HG02973 (cell line): ENCODE measurements around the gene TMEM132D.

Experiments
- ATAC-seq: cut with Tn5 transposase; IDR thresholded peaks from one replicate; pipeline ENCODE4 v1.9.1; 2021; ENCODE audit warnings: moderate library complexity; ENCODE audit not compliant: unreplicated experiment

Gene TMEM132D

DNA sequence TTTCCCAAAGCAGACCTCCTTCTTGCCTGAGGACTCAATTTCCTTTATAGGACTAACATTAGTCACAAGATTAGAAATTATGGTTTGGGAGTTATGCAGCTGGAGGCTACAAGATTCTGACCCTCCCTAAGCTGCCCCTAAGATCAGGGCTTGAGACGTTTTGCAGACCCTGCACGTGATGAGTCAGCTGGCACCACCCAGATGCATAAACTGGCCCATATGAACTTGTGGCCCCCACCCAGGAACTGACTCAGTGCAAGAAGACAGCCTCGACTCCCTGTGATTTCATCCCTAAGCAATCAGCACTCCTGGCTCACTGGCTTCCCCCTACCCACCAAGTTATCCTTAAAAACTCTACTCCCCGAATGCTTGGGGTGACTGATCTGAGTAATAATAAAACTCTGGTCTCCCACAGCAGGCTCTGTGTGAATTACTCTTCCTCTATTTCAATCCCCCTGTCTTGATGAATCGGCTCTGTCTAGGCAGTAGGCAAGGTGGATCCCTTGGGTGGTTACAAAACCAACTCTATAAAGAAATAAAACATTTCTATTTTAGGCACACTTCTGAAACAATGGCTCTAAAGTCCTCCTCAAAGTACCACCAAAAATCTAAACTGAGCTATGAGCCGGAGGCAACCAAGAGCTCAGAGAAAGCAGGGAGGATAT is 233.4 kb downstream of the TMEM132D start:
- ATAC-seq: no peak

DNA sequence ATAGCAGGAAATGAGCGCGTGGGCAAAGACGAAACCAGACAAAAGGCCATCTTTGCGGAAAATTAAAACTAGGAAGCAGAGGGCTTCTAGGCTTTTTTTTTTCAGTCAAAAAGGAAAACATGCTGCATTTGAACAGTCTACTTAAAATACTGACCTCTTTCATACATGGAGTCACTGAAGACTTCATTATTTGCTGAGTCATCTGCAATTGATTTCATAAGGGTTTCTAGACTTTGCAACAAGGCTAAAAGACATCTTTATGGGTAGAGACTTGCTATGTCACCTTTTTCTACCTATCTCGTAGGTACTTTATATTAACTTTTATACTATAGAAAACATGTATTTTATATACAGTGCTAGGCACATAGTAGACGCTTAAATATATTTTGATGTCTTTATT is 238.4 kb downstream of the TMEM132D start:
- ATAC-seq: no peak

DNA sequence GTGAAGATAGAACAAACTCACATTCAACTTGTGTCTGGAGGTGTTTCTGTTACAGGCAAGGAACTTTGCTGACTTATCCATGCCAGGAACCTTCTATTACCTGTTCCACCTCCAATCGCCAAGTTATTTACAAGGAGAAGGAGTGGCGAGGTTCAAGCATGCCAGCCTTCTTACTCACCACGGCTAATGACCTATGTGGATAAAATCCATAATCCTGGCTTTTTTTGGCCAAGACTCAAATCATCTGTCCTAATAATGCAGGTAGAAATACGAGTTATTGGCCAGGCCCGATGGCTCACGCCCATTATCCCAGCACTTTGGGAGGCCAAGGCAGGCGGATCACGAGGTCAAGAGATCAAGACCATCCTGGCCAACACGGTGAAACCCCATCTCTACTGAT is 241.6 kb downstream of the TMEM132D start:
- no peak for ATAC-seq

DNA sequence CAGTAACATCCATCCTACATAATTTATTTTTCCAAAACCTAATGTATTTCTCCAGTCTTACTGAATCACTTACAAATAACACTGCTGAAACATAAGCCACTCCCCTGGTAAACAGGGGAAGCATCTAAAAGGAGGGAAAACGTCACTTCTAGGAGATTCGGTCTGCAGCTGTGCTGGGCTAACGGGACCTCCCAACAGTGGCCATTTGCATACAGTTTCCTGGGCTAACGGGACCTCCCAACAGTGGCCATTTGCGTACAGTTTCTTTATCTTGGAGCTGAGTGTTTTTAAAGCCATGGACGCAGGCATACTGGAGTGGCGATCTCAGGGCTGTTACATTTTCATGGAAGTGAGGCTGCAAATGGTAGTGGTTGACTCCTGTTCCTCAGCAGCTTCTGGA is 242.9 kb downstream of the TMEM132D start:
- no peak for ATAC-seq

DNA sequence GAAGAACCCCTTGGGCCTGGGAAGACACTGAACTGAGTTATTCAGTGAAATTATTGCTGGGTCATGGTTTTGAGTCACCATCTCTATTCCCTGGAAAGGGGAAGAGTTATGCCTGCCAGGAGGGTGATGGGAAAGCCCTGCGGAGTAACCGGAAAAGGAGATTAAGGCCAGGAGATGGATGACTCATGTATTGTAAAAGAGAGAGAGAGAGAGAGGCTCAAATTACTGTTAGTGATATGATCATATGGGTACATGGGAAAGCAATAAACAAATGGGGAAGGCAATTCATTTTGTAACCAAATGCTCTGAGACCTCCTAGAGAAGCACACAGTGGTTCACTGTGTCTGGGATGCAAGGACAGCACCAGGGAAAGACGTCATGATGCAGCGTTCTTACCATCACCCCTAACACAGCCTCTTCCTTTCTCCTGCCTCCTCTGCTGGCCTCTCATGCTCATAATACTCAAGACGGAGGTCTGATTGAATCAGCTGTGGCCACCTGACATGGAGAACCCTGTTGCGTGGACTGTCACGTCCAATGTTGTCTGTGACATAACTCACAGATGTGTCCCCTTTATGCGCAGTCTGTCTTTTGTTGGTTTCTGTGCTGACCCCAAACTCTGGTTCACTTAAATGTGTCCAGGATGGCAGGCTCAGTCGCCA is 243.7 kb downstream of the TMEM132D start:
- no peak for ATAC-seq

DNA sequence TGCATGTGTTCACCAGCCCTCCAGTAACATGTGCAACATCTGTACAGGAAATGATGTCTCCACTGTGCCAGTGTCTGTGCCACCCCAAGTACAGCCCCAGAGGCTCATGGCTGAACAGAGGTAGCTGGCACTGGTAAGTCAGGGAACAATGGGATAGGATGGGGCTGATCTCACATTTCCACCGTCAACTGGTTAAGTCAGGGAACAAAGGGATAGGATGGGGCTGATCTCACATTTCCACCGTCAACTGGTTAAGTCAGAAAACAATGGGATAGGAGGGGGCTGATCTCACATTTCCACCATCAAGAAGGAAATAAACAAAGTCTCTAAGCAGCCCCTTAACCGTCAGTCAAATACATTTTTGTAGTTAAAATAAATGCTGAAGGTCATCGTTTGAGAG is 246.6 kb downstream of the TMEM132D start:
- no peak for ATAC-seq

DNA sequence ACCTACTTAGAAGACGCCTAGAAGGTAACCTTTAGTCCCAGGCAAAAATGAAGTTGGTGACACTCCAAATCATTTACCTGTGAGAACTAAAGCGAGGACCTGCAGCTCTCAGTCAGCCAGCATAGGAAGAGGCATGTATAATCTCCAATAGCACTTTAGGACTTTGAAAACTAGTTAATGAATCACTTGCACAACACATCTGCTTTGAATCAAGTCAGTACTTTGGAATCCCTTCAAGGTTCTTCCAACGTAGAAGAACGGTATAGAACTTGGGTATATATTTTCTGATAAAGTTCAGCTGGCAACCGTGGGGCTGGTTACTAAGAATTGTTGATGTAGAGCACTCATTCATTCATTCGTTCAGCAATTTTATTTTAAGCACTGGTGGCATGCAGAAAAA is 251.9 kb downstream of the TMEM132D start:
- no peak for ATAC-seq

DNA sequence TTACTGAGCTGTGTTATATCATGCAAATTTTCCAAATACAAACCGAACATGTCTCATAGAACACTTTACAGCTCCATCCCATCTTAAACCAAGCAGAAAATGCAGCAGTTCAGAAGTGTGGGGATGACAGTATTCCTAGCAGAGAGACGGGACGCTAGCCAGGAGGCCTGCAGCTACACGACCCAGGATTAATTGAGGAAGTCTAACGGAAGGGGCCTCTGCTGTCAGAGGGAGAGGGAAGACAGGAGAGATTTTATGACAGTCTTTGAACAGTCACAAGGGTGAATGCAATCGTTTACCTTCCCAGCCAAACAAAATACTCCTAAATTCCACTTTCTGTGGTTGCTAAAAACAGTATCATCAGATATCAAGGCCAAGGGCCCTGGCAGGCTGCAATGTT is 261.9 kb downstream of the TMEM132D start:
- ATAC-seq: no peak

DNA sequence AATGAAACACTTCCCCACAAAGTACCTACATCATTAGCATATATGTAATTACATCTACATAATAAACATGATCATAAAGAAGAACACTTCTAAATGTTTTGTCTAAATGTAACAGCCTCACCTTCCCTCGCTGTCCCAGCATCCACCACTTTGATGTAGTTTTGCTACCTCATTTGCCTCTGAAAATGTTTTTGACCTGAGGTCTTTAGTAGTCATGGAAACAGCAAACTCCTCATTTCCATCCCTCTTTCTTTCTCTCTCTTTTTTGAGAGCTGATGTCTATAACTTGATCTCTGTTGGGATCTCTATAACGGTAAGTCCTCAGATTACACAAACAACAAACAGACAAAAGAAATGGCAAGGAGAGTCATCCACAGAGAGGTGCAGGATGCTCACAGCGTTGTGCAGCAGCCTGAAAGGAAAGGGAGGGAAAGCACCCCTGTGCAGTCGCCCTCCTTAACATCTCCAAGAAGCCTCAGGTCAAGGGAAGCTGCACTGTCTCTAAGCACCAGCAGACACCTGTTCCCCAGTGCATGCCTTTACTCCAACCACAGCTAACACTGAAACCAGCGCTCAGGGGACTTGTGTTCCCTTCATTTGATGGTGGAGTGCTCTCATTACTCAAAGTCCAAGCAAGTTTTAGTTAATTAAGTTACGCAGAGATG is 268.7 kb downstream of the TMEM132D start:
- ATAC-seq: no peak

DNA sequence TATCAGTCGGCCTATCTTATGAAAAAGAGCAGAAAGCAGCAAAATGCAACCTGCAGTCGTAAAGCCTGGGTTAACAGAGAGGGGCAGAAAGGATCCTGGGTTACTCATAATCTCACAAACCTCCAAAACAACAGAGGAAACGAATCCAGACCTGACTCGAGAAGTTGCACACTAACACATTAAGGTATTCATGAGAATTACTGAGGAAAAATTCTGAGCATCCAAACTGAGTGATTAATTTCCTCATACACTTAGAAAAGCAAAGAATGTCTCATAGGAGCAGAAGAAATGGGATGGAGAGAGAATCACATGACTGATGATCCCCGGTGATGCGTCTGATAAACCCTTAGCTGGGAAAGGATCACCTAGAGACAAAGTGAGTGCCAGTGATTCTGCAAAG is 272.5 kb downstream of the TMEM132D start:
- no peak for ATAC-seq

DNA sequence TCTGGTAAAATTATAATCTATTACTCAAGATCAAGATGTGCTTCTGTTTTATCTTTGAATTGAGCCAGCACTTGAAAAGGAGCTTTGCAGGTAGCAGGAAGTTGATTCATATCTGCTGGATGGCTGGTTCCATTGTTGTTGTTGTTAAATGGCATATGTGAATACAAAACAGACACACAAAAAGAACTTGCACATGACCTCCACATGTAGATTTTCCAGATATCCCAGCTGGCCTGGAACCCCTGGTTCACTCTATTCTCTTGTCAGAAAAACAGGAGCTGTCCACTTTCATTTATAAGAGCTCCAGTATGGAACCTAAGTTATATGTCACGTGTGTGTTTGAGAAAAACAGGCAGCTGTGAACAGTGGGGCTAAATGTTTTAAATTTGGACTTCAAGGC is 273.9 kb downstream of the TMEM132D start:
- no peak for ATAC-seq

DNA sequence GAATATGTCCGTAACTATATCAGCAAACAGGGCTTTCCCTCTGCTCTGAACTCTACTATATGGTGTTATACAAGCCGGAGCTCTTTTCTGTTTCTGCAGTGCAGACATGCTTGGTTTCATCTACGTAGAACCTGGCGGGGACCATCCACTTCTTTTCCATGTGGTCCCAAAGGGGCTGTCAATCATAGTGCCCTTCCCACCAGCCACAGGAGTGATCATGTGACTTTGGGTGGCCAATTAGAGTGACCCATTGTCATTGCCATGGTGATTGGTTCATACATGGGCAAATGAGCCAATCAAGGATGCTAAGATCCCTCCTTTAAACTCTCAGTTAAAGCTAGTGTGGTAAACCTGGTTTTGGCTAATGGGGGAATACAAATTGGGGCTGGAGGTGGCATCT is 281.3 kb downstream of the TMEM132D start:
- no peak for ATAC-seq

DNA sequence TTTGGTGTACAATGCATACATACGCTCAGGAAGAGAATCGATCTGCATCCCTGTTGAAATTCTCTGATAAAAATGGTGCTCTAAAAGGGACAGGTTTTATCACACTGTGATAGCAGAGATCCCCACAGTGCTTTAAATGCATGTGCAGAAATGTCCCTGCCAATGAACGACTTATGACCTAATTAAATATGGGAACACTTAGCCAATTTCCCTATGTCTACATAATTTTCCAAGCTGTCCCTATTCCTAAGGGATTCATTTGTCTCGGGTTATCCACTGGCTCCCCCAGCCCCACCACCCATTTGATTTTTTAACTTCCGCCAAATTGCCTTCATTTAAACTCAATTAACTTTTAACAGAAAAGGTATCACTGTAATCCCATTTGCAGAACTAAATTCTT is 284.6 kb downstream of the TMEM132D start:
- no peak for ATAC-seq

DNA sequence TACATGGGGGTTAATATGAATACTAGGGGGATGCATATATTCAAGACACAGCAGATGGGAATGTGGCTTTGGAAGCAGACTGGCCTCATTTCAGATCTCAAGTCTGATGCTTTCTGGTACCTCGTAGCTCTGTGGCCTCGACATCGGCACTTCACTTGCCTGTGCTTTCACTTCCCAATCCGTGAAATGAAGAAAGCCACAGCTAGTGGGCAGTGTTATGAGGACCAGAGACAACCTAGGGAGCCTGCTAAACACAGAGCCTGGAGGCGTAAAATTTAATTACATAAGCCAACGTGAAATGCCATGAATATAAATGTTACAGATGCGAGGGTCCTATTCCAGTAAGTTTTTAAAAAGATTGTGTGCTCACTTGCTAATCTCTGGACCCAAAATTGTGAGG is 286.0 kb downstream of the TMEM132D start:
- ATAC-seq: no peak

DNA sequence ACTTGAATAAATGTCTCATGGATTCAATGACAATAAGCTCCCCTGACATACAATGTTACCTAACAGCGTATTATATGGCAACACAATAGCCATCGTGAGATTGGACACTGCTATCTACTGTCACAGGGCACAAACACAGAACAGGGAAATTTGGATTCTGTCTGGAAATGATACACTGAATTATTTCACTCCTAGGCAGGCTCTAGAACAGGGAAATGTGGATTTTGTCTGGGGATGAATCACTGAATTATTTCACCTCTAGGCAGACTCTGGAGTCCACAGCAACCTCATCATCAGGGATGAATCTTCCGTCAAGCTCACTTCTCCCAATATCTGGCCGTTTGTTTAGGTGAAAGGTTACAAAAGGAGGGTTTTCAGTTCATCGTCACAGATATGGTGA is 288.8 kb downstream of the TMEM132D start:
- ATAC-seq: no peak

DNA sequence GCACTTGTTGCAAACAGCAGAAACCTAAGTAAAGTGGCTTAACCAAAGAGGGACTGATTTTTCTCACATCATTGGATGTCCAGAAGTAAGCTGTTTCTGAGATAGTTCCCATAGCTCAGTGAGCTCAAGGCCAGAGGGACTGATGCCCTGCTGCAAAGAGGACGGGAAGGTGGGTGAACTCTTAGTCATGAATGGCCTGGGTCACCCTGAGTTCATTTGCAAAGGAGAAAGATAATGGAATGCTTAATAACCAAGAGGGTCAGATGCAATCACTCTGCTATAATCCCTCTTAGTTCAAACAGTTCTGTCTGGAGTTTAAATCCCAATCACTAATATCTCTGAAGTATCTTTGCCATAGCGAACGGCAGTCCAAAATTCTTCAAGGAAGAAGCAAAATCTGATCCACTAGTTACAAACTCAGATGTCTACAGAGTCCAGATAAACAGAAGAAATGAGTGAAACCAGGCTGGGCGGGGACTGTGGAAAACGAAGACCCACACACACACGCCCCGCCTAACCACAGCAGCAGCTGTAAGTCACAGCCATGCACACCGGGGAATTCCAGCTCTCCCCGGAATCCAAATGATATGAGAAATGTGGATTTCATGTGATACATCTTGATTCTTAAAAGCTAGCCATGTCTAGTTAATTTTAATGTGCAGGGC is 289.5 kb downstream of the TMEM132D start:
- ATAC-seq: no peak

DNA sequence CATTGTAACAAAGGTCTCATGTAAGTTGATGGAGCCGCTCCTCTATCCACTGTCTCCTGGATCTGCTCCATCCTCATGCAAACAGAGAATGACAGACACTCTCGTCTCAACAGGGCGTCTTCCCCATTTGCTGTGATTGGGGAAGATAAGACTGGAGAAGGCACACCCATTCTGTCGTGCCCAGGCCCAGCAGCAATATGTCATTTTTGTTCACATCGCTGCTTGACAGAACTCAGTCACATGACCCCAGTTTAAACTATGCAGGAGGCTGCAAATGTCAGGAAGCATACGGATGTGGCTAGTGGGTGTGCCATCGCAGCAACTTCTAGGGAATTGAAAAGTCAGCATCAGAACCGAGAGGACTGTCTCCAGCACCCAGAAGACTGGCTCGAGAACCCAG is 290.5 kb downstream of the TMEM132D start:
- ATAC-seq: no peak

DNA sequence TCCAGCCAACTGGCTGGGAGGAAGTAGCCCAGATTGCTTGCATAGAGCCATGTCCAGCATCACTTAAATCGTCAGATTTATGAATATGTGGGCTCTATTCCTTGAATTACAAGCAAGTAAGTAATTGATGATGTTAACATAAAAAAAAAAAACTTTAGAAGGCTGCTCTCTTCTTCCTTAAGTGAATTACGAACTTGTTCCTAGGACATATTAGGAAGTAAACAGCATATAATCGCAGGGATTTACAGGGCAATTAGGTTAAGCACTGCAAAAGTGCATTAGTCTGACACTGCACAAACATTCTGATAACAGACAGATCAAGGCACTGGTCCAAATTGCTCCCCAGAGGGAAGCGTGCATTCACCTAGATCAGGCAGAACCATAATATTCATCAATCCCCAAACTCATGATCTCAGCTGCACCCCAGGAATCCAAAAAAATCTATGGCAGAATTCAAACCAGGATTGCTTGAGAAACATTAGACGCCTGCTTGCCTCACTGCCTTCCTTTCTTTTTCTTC is 293.2 kb downstream of the TMEM132D start:
- ATAC-seq: no peak

DNA sequence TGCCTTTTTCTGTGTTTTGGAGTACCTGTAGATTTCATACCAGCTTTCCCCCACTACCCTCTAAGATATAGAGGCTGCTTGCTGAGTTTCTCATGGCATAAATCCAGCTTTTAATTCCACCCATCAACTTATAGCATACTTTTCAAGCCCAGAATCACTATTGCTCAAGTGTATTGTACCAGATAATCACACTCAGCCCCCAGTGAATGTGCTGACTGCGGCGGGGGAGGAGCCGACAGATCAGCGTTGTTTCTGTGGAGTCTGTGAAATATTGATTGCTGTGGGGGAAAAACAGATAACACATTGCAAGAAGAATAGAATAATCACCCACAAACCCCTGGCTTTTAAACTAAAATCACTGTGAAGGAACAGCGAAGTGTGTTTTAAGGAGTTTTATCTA is 296.1 kb downstream of the TMEM132D start:
- ATAC-seq: no peak

DNA sequence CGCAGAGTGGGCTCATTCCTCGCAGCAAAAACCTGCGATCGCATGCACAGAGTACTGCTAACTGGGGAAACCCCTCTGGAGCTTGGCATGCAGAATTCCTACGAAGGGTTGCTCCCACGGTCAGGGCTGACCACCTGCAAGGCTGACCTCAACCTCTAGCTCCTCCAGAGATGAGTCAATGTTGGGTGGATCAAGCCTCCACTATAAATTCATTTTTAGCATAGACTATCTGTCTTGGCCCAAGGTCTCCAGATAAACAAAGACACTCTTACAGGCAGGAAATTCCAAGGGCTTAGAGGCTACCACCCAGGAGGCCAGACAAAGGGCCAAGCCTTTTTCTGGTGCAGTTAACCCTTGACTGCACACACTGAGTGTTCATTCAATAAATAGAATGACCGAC is 296.5 kb downstream of the TMEM132D start:
- ATAC-seq: no peak

DNA sequence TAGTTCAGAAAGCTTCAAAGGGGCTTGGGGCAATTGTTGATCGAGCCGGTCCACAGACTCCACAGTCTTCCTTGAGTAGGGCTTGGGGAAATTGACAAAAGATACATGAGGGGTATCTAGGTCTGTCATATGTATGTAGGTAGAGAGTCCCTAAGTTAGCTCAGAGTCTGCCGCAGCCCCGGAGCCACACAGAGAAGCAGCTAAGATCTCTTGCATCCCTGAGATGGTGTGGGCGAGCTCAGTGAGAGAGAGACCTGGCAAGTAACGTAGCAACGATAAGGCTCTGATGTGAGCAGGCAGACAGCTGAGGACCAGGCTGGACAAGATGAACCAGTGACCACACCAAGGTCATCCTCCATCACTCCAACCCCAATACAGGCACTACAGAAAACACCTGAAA is 297.6 kb downstream of the TMEM132D start:
- ATAC-seq: no peak

DNA sequence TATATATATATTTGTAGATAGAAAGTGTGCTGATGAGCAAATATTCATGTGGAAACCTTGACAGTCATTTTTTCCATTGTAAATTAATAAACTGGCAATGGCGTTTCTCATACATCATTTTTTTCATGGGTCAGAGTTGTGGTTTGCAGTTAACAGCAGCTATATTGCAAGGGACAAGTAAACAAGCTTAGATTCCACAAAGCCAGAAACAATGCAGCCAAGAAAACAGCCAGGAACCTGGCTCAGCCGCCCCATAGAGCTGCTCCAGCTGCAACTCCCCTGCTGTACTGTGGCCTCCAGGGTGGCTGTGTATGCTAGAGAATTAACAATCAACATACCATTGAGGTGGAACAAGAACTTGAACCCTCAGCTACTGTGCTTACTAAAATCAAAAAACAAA is 298.2 kb downstream of the TMEM132D start:
- no peak for ATAC-seq
